HepG2 (cell line): Measurements from ENCODE around the gene POU2F2. TPM values are rescaled to one million over a fixed set of nuclear protein-coding genes. Genes with fewer than 3 reads are reported as not detected.

ENCODE experiments used
- ATAC-seq: fragments of 200-7000 bp; cut with Tn5 transposase; 3 replicates; pipeline ENCODE4 v1.9.1; 2020; ENCODE audit warnings: mild to moderate bottlenecking, moderate library complexity
- BruUV-seq: library from RNA; stranded (reverse); fragments of 400-500 nt; replicated peaks from 2 replicates; lab custom pipeline; 2021; lab: Mats Ljungman, UMichigan
- CTCF ChIA-PET: fragments of 300-600 bp; formaldehyde crosslinking; extraction: SDS; loops from one replicate; lab custom pipeline; 2021; ENCODE audit warnings: low total read pairs, inconsistent platforms, low intra/inter-chr PET ratio; lab: Yijun Ruan, JAX
- POLR2A ChIA-PET: fragments of 350-600 bp; sonication (Branson Sonifier 250); formaldehyde crosslinking; loops from one replicate; lab custom pipeline; 2020; ENCODE audit warnings: antibody characterized with exemption, inconsistent platforms; lab: Yijun Ruan, JAX
- DNase-seq: peaks from one replicate; pipeline ENCODE4 v3.0.0-alpha.2; 2015; ENCODE audit warnings: low spot score
- FAIRE-seq: peaks from 3 replicates; lab custom pipeline; 2011; peaks lifted over from hg19 to GRCh38; lab: Jason Lieb, UNC
- H2AFZ ChIP-seq: one replicate; pipeline ENCODE4 v1.6.1; 2011; ENCODE audit warnings: low read length, inconsistent platforms
- H3K27ac ChIP-seq: fragments of 300-600 bp; 3 replicates; pipeline ENCODE4 v1.8.0; 2011; ENCODE audit warnings: mixed run types, mild to moderate bottlenecking, mixed read lengths, low read length, inconsistent platforms; ENCODE audit not compliant: insufficient read depth; ENCODE audit errors: extremely low read length
- H3K27me3 ChIP-seq, 2 experiments: fragments of 200-600 bp in 1 of 2; 2 replicates in 1 of 2; 3 replicates in 1 of 2; pipeline versions ENCODE4 v1.6.0 to v1.8.0; 2011; ENCODE audit warnings: low read length in 2 of 2, mild to moderate bottlenecking in 2 of 2, moderate library complexity in 2 of 2, inconsistent platforms in 1 of 2; ENCODE audit not compliant: insufficient read depth in 2 of 2, control insufficient read depth in 1 of 2
- H3K36me3 ChIP-seq, 2 experiments: fragments of 200-600 bp in 1 of 2; replicated peaks in 1 of 2; 2 replicates in 1 of 2; 3 replicates in 1 of 2; pipeline versions ENCODE4 v1.5.1 to v1.8.0; 2011; ENCODE audit warnings: low read length in 2 of 2, inconsistent platforms in 1 of 2; ENCODE audit not compliant: insufficient read depth in 2 of 2, control insufficient read depth in 1 of 2
- H3K4me1 ChIP-seq: 2 replicates; pipeline ENCODE4 v1.5.1; 2012; ENCODE audit warnings: low read length, inconsistent platforms; ENCODE audit not compliant: insufficient read depth
- H3K4me2 ChIP-seq: 2 replicates; pipeline ENCODE4 v1.6.0; 2011; ENCODE audit warnings: low read depth, low read length, inconsistent platforms
- H3K4me3 ChIP-seq, 3 experiments: fragments of 200-600 bp in 1 of 3; sonication (generic), shearing (Covaris generic) in 1 of 3; replicated peaks in 1 of 3; 2 replicates each; pipeline ENCODE4 v1.5.1; 2011 to 2016; ENCODE audit warnings: low read length in 3 of 3, inconsistent platforms in 2 of 3, low read depth in 2 of 3, mild to moderate bottlenecking in 2 of 3, control low read depth in 1 of 3, mixed read lengths in 1 of 3; ENCODE audit not compliant: insufficient read depth in 1 of 3
- H3K79me2 ChIP-seq: one replicate; pipeline ENCODE4 v1.6.1; 2011; ENCODE audit warnings: low read length, inconsistent platforms; ENCODE audit not compliant: insufficient read depth
- H3K9ac ChIP-seq: 2 replicates; pipeline ENCODE4 v1.6.0; 2011; ENCODE audit warnings: mild to moderate bottlenecking, low read depth, low read length, inconsistent platforms; ENCODE audit not compliant: insufficient read depth
- H3K9me3 ChIP-seq: 2 replicates; pipeline ENCODE4 v1.5.1; 2012; ENCODE audit warnings: mild to moderate bottlenecking, low read length
- H4K20me1 ChIP-seq: 2 replicates; pipeline ENCODE4 v1.6.0; 2011; ENCODE audit warnings: inconsistent platforms, mild to moderate bottlenecking, low read length, moderate library complexity; ENCODE audit not compliant: insufficient read depth
- GPN1 ChIP-seq: sonication (generic); formaldehyde crosslinking; IDR thresholded peaks from 2 replicates; pipeline ENCODE4 v1.5.1; 2020; ENCODE audit warnings: missing genetic modification reagents, borderline replicate concordance
- KDM6A ChIP-seq: IDR thresholded peaks from 2 replicates; pipeline ENCODE4 v1.6.1; 2016; ENCODE audit warnings: low read depth
- MAFF ChIP-seq: IDR thresholded peaks from 2 replicates; pipeline ENCODE4 v1.6.1; 2011; ENCODE audit warnings: low read depth, low read length, improper control_type of control experiment
- PATZ1 ChIP-seq: sonication (generic); formaldehyde crosslinking; IDR thresholded peaks from 2 replicates; pipeline ENCODE4 v1.4.0; 2020; ENCODE audit warnings: missing genetic modification reagents
- SMC3 ChIP-seq: IDR thresholded peaks from 2 replicates; pipeline ENCODE4 v1.6.1; 2011; ENCODE audit warnings: low read length, improper control_type of control experiment
- TERF1 ChIP-seq: sonication (generic); formaldehyde crosslinking; IDR thresholded peaks from 2 replicates; pipeline ENCODE4 v1.8.0; 2022; ENCODE audit warnings: mild to moderate bottlenecking, missing genetic modification reagents, moderate library complexity
- ZNF589 ChIP-seq: sonication (generic); formaldehyde crosslinking; conservative IDR thresholded peaks from 2 replicates; pipeline ENCODE4 v1.8.0; 2022; ENCODE audit warnings: mild to moderate bottlenecking, moderate library complexity, missing genetic modification reagents
- ZSCAN12 ChIP-seq: sonication (generic); formaldehyde crosslinking; IDR thresholded peaks from 2 replicates; pipeline ENCODE4 v1.9.0; 2021; ENCODE audit warnings: mild to moderate bottlenecking, missing genetic modification reagents
- in situ Hi-C: cut with HindIII; loops from 2 replicates; pipeline ENCODE4 v1.10.0; 2017; ENCODE audit warnings: low pct_unique_long_range_greater_than_20kb; ENCODE audit not compliant: extremely low pct_ligation_motif_present
- intact Hi-C: fragments of 100-400 bp; cut with micrococcal nuclease; formaldehyde crosslinking; loops from one replicate; pipeline ENCODE4 v1.10.0; 2022; ENCODE audit not compliant: unreplicated experiment
- polyA plus RNA-seq, 8 experiments: library from polyadenylated mRNA; depleted of rRNA in 3 of 8; stranded (reverse) in 7 of 8; unstranded in 1 of 8; fragments of >200 nt; fragmentation: Illumina TruSeq in 4 of 8; extraction: Trizol in 4 of 8; gene quantifications; 2 replicates each; pipeline versions ENCODE4 v1.2.1 to v1.2.3, GENCODE V29; 2011 to 2016; ENCODE audit warnings: low read depth in 4 of 8, missing spikeins in 1 of 8, mixed read lengths in 1 of 8; ENCODE audit not compliant: insufficient read depth in 1 of 8
- total RNA-seq, 5 experiments: library from RNA; depleted of rRNA; stranded (reverse); fragments of >200 nt; fragmentation: Illumina TruSeq; extraction: Trizol; gene quantifications; 2 replicates each; pipeline ENCODE4 v1.2.3, GENCODE V29; 2016; ENCODE audit warnings: low read depth in 1 of 5
- TF ChIP-seq, protein P1 (sequence below): sonication (generic); formaldehyde crosslinking; IDR thresholded peaks from 2 replicates; pipeline ENCODE4 v1.8.0; 2022; ENCODE audit warnings: mild to moderate bottlenecking, missing genetic modification reagents

POU2F2 gene
- total and polyA plus RNA-seq, 2 of the 13 experiments (the other 11 are each of a cell fraction or from before 2014, with no cell fraction given) = 0.09 to 0.17 TPM

GRCh38 chr19:42130254-42130573 is 2.0 kb downstream of the POU2F2 start:
- no peak overlapping the region for H3K4me2 ChIP-seq
- DNase-seq = no peak
- TF ChIP-seq TERF1 (CRISPR knock-in tag) (no peak), KDM6A (no peak), SMC3 (no peak), ZNF589 (CRISPR knock-in tag) (no peak), PATZ1 (CRISPR knock-in tag) (no peak), MAFF (no peak), ZSCAN12 (CRISPR knock-in tag) (no peak), GPN1 (CRISPR knock-in tag) (no peak)
- TF ChIP-seq, protein P1, sequence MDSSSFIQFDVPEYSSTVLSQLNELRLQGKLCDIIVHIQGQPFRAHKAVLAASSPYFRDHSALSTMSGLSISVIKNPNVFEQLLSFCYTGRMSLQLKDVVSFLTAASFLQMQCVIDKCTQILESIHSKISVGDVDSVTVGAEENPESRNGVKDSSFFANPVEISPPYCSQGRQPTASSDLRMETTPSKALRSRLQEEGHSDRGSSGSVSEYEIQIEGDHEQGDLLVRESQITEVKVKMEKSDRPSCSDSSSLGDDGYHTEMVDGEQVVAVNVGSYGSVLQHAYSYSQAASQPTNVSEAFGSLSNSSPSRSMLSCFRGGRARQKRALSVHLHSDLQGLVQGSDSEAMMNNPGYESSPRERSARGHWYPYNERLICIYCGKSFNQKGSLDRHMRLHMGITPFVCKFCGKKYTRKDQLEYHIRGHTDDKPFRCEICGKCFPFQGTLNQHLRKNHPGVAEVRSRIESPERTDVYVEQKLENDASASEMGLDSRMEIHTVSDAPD (CRISPR knock-in tag) = no peak
- no peak overlapping the region for H3K27ac ChIP-seq
- no TSS peak for BruUV-seq
- H3K79me2 ChIP-seq = no peaks in the 10 kb centered on the region
- ATAC-seq = no peak
- no peaks in the 10 kb centered on the region for H3K36me3 ChIP-seq
- no peaks in the 10 kb centered on the region for H3K4me1 ChIP-seq
- H3K9ac ChIP-seq = no peak overlapping the region
- no peaks in the 10 kb centered on the region for H3K9me3 ChIP-seq
- in situ Hi-C loops = loop anchor here (5.0 kb wide), 2 partner anchors 57 to 162 kb away; no protein-coding TSS in a partner anchor
- H3K4me3 ChIP-seq = no peak overlapping the region
- ChIA-PET POLR2A (no interaction called here), CTCF (no interaction called here)
- intact Hi-C loops = loop anchor here (5.0 kb wide), 1 partner anchor 272 kb away; no protein-coding TSS in a partner anchor
- H2AFZ ChIP-seq = no peak overlapping the region
- peaks cover 12 to 60% of the 10 kb centered on the region in 2 experiments for H3K27me3 ChIP-seq
- peaks cover 3% of the 10 kb centered on the region; the same call in 1 of the 2 replicates for H4K20me1 ChIP-seq
- FAIRE-seq = no peak
